ENCODE measurements around the gene OSBPL10. TPM values are rescaled to one million over a fixed set of nuclear protein-coding genes. Genes with fewer than 3 reads are reported as not detected.

Gene OSBPL10
- polyA plus RNA-seq, 1 donor: 22.9 TPM

- no peak for DNase-seq
Observed at GRCh38 chr3:31853580-31853979, 127.5 kb downstream of the OSBPL10 start.

GRCh38 chr3:31851278-31851677, 129.8 kb downstream of the OSBPL10 start:
- DNase-seq: no peak

- peak; percentile 19 for DNase-seq
Observed at GRCh38 chr3:31848911-31849310, 132.2 kb downstream of the OSBPL10 start.

- DNase-seq: peak; percentile 37
Observed at GRCh38 chr3:31848163-31848818, 132.8 kb downstream of the OSBPL10 start.

- DNase-seq: no peak
Observed at GRCh38 chr3:31847760-31848159, 133.3 kb downstream of the OSBPL10 start.

- DNase-seq: no peak
Observed at GRCh38 chr3:31841515-31841914, 139.5 kb downstream of the OSBPL10 start.

- no peak for DNase-seq
Observed at GRCh38 chr3:31840252-31840651, 140.8 kb downstream of the OSBPL10 start.

- DNase-seq: no peak
Observed at GRCh38 chr3:31839144-31839917, 141.7 kb downstream of the OSBPL10 start.

GRCh38 chr3:31836131-31837075, 144.7 kb downstream of the OSBPL10 start:
- DNase-seq: no peak

- DNase-seq: no peak
Observed at GRCh38 chr3:31833391-31834190, 147.5 kb downstream of the OSBPL10 start.

- DNase-seq: no peak
Observed at GRCh38 chr3:31832551-31832950, 148.5 kb downstream of the OSBPL10 start.

GRCh38 chr3:31831591-31831990, 149.5 kb downstream of the OSBPL10 start:
- DNase-seq: no peak

GRCh38 chr3:31829826-31830426, 151.1 kb downstream of the OSBPL10 start:
- peak; percentile 31 for DNase-seq

- no peak for DNase-seq
Observed at GRCh38 chr3:31829010-31829409, 152.1 kb downstream of the OSBPL10 start.

- no peak for DNase-seq
Observed at GRCh38 chr3:31828007-31828406, 153.1 kb downstream of the OSBPL10 start.

GRCh38 chr3:31823184-31823583, 157.9 kb downstream of the OSBPL10 start:
- DNase-seq: no peak

GRCh38 chr3:31821118-31821517, 159.9 kb downstream of the OSBPL10 start:
- no peak for DNase-seq

- no peak for DNase-seq
Observed at GRCh38 chr3:31819441-31819840, 161.6 kb downstream of the OSBPL10 start.

- no peak for DNase-seq
Observed at GRCh38 chr3:31817411-31817966, 163.6 kb downstream of the OSBPL10 start.

- no peak for DNase-seq
Observed at GRCh38 chr3:31815631-31816440, 165.2 kb downstream of the OSBPL10 start.
